ENCODE measurements around the gene SERINC4.
"Not testable (repeated sequence)": the region's sequence is repeated elsewhere in the genome, so short reads cannot be mapped to it uniquely, and the experiment has no call there.

The SERINC4 gene

DNA sequence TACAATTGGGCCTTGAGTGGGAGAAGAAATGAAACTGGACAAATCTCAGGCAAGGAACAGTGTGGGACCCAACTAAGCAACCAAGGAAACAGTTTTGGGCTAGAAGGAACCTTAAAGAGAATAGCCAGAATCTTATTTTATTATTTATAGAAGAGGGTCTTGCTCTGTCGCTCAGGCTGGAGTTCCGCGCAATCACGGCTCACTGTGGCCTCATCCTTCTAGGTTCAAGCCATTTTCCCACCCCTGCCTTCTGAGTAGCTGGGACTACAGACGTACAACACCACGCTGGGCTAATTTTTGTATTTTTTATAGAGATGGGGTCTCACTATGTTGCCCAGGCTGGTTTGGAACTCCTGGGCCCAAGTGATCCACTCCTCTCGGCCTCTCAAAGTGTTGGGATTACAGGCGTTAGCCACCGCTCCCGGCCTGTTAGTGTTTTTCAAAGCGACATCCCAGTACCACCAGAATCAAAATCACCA lies 26.0 kb upstream of the SERINC4 start:
- TF ChIP-seq, protein P1, sequence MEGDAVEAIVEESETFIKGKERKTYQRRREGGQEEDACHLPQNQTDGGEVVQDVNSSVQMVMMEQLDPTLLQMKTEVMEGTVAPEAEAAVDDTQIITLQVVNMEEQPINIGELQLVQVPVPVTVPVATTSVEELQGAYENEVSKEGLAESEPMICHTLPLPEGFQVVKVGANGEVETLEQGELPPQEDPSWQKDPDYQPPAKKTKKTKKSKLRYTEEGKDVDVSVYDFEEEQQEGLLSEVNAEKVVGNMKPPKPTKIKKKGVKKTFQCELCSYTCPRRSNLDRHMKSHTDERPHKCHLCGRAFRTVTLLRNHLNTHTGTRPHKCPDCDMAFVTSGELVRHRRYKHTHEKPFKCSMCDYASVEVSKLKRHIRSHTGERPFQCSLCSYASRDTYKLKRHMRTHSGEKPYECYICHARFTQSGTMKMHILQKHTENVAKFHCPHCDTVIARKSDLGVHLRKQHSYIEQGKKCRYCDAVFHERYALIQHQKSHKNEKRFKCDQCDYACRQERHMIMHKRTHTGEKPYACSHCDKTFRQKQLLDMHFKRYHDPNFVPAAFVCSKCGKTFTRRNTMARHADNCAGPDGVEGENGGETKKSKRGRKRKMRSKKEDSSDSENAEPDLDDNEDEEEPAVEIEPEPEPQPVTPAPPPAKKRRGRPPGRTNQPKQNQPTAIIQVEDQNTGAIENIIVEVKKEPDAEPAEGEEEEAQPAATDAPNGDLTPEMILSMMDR (conservative IDR thresholded peaks at IDR 0.05; ENCODE audit: low read depth, low read length) = no peak
- DNase-seq (ENCODE audit: low read depth) = no peak
- peak overlapping the region; percentile 49 for H3K4me3 ChIP-seq (ENCODE audit: low read length)

DNA sequence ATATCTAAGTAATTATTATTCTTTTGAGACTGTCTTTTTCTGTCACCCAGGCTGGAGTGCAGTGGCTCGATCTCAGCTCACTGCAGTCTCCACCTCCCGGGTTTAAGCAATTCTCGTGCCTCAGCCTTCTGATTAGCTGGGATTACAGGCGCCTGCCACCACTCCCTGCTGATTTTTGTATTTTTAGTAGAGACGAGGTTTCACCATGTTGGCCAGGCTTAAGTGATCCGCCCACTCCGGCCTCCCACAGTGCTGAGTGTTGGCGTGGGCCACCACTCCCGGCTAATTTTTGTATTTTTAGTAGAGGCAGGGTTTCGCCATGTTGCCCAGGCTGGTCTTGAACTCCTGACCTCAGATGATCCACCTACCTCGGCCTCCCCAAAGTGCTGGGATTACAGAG lies 25.3 kb upstream of the SERINC4 start:
- H3K4me3 ChIP-seq (ENCODE audit: low read length); DNase-seq (ENCODE audit: low read depth): not testable (repeated sequence)

DNA sequence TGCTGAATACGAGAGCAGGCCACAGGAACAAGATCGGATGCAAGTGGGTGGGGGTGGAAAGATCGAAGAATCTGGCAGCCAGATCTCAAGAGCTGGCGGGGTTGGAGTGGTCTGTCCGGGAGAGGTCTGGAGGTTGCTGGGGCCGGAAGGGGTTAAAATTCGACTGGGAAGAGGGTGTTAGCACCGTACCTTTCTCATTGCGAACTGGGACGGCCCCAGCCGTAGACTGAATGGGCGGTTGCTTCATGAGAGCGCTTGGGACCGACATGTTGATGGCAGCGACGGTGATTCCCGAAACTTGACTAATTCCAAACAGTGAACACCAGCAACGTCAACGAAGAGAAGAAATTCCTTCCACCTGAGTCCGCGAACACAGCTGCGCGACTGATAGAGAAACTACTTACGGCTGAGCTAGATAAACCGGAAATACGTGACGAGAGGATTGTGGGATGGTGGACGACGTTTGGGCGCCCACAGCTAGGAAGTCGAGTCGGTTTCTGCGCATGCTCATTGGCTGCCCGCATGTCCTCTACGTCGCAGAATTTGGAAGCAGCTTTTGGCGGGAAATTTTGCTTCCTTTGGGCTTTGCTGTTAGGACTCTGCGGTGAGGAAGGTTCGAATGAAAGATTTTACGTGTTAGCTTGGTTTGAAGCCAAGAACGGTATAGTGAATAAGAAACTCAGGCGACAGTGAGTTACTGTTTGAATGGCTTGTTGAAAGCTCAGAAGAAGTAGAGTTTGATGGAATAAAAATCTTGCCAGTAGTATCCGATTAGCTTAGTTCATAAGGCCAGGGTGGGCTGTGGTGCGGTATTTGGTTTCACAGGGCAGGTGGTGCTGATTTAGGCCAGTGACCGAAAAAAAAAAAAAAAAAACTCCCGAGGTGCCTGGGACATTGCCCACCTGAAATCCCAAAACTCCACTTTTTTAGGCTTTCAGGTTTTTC lies 24.6 kb upstream of the SERINC4 start, which contains the start of gene MFAP1:
TSS of gene MFAP1 (minus strand) at position 389 of the 945 bp plus-strand sequence. CDS start at position 268, 121 bp downstream.
- DNase-seq (ENCODE audit: low read depth) = peak; percentile 76
- TF ChIP-seq, protein P1 (conservative IDR thresholded peaks at IDR 0.05; ENCODE audit: low read depth, low read length) = no peak
- H3K4me3 ChIP-seq (ENCODE audit: low read length) = peak within 1 kb of the TSS; percentile 98

DNA sequence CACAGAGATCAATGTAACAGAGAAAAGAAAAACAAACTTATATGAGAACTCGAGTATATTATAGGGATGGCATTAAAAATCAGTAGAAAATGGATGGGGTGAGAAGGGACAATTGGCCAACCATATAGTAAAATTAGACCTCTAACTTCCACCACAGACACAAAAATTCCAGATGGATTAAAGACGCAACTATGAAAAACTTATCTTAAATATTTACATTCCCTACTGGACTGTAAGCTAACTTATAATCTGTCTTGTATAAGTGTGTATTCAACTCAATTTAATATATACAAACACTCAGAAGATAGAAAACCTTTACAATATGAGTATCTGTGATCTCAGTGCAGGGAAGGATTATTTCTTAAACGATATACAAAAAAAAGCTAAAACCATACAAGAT lies 21.5 kb upstream of the SERINC4 start:
- no peak for DNase-seq (ENCODE audit: low read depth)
- TF ChIP-seq, protein P1 (conservative IDR thresholded peaks at IDR 0.05; ENCODE audit: low read depth, low read length) = no peak
- H3K4me3 ChIP-seq (ENCODE audit: low read length) = no peak overlapping the region

DNA sequence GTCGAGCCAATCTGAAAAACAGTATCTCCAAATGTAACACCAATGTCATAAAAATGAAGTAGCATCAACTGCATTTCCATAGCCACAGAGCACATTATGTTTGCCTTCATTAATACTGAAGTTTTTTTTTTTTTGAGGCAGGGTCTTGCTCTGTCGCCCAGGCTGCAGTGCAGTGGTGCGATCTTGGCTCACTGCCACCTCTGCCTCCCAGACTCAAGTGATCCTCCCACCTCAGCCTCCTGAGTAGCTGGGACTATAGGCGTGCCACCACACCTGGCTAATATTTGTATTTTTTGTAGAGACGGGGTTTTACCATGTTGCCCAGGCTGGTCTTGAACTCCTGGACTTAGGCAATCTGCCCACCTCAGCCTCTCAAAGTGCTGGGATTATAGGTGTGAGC lies 15.0 kb upstream of the SERINC4 start:
- DNase-seq (ENCODE audit: low read depth); H3K4me3 ChIP-seq (ENCODE audit: low read length): not testable (repeated sequence)

DNA sequence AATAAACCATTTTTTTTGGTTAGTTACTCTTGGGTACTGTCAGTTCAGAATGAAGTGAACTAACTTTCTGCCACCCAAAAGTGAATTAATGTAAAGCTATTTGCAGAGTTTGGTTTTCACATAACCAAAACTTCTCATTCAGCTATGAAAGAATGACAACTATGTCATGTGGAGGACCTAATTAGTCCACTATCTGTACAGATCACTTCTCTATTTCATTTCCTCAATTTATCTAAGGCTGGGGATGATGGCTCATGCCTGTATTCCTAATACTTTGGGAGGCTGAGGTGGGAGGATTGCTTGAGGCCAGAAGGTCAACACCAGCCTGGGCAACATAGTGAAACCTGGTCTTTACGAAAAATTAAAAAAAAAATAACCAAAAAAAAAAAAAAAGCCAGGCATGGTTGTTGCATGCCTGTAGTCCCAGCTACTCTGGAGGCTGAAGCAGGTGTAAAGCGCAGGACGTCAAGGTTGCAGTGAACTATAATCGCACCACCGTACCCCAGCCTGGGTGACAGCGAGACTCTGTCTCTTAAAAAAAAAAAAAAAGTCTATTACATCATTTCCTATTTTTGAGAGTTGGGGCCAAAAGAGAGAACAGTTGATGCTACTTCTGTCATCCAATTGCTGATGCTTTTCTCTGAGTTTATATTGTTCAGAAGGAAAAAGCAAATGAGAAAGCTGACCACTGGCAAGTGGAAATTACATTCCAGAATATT lies 9.1 kb upstream of the SERINC4 start:
- no peak overlapping the region for H3K4me3 ChIP-seq (ENCODE audit: low read length)
- TF ChIP-seq, protein P1 (conservative IDR thresholded peaks at IDR 0.05; ENCODE audit: low read depth, low read length) = no peak
- no peak for DNase-seq (ENCODE audit: low read depth)

DNA sequence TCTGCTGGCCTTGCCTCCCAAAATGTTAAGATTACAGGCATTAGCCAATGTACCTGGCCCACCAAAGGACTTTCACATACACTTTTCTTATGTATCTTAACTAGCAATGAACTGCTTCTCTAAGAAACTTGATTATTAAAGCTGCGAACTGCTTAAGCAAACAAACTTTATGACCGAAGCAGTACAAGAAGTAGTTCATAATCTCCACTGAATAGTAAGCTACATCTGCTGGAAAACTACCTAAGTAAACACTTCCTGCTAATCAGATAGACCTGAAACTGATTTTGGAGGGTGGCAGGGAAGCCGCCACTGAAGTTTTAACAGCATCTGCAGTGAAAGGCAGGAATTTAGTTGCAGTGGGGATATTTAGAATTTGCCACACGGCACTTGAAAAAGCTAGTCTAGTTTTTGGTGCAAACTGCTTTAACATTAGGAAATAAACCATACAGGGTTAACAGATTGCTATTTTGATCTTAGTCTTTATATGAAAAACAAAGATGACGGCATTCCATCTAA lies 8.5 kb upstream of the SERINC4 start:
- H3K4me3 ChIP-seq (ENCODE audit: low read length) = no peak overlapping the region
- TF ChIP-seq, protein P1 (conservative IDR thresholded peaks at IDR 0.05; ENCODE audit: low read depth, low read length) = no peak
- DNase-seq (ENCODE audit: low read depth) = no peak

DNA sequence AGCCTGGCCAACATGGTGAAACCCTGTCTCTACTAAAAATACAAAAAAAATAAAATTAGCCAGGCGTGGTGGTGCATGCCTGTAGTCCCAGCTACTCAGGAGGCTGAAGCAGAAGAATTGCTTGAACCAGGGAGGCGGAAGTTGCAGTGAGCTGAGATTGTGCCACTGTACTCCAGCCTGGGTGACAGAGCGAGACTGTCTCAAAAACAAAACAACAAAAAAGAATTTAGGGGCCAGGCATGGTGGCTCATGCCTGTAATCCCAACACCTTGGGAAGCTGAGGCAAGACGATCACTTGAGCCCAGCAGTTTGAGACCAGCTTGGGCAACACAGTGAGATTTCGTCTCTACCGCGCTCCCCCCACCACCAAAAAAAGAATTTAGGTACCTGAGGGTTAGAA lies 2.7 kb upstream of the SERINC4 start:
- not testable (repeated sequence) for H3K4me3 ChIP-seq (ENCODE audit: low read length); DNase-seq (ENCODE audit: low read depth)
